KG1 (cell line): ENCODE data around the gene RTL10.
"Not testable (repeated sequence)": the region's sequence is repeated elsewhere in the genome, so short reads cannot be mapped to it uniquely, and the experiment has no call there.

ENCODE experiments used
- DNase-seq: peaks from one replicate; lab custom pipeline; 2025; lab: John Stamatoyannopoulos, UW

The RTL10 gene

GRCh38 chr22:19888131-19888746, 33.6 kb upstream of the RTL10 start:
- DNase-seq, result no peak

- DNase-seq, result no peak
Measured at GRCh38 chr22:19887256-19887985, 32.7 kb upstream of the RTL10 start.

DNA sequence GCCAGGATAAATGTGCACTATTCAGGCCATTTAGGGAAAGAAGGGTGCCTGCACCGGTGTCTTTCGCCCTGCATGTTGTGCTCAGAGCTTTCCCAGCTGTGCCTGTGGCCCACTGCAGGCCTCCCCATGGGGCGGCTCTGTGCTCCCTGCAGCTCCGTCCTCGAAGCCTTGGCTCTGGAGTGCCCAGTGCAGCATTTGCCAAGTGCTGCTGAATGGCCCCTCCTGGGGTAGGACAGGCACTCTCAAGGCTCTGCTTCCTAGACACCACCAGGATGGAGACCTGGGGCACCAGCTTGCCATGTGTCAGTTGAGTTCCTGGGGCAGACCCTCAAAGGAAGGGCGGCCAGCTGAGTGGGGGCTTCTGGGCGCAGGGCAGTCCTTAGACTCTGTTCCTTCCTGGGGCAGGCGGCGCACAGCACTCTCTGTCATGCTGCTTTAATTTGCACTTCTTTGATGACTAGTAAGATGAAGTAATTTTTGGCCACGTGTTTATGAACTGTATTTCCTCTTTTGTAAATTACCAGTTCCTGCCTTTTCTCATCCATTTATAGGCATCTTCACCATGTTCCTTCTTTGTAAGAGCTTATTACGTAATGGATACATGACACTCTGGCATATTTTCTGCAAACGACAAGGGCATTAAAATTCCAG, 32.1 kb upstream of the RTL10 start:
- peak; percentile 60 for DNase-seq

- no peak for DNase-seq
Measured at GRCh38 chr22:19885841-19886592, 31.3 kb upstream of the RTL10 start.

GRCh38 chr22:19884954-19885751, 30.5 kb upstream of the RTL10 start:
- DNase-seq, result no peak

GRCh38 chr22:19884161-19884953, 29.7 kb upstream of the RTL10 start:
- DNase-seq, result no peak

DNA sequence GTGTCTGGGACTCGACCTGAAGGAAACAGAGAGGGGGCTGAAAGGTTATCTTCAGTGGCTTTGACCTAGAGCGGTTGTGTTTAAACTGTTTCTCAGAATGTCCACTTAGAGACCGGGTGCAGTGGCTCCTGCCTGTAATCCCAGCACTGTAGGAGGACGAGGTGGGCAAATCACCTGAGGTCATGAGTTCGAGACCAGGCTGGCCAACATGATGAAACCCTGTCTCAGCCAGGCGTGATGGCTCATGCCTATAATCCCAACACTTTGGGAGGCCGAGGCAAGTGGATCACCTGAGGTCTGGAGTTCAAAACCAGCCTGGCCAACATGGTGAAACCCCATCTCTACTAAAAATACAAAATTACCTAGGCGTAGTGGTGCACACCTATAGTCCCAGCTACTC, 28.8 kb upstream of the RTL10 start:
- DNase-seq, result not testable (repeated sequence)

GRCh38 chr22:19882446-19883381, 28.0 kb upstream of the RTL10 start:
- no peak for DNase-seq

DNA sequence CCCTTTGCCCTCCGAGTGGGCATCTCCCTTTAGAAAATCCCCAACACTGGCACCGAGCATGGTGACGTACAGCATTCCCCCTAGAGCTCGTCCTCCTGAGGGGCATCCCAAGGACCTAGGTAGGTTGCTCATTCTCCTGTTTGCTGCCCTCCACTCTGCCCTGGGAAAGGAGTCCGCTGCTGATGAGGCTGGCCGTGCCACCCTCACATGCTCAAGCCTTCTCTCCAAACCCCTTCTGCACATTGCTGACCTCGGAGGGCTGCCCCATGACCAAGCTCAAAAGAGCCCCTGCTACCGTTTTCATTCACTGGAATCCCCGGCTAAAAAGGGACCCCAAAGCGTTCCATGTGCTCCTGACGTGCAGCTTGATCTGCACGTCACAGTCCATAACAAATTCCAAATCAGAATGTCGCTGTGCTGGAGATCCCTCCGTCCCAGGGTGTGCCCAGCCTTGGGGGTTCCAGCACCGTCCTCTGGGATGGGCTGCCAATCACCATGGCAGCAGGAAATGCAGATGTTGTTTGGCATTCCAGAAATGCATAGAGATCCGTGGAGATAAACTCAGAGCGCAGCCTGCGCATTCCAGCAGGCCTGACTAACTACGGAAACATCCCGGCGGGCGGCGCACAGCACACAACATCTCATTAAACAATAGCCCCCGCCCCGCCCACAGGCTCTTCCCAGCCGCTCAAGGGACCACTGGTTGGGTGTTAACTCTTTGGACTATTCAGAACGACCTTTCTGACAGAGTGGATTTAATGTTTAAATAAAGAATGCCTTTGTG, 26.3 kb upstream of the RTL10 start:
- DNase-seq, result no peak

DNA sequence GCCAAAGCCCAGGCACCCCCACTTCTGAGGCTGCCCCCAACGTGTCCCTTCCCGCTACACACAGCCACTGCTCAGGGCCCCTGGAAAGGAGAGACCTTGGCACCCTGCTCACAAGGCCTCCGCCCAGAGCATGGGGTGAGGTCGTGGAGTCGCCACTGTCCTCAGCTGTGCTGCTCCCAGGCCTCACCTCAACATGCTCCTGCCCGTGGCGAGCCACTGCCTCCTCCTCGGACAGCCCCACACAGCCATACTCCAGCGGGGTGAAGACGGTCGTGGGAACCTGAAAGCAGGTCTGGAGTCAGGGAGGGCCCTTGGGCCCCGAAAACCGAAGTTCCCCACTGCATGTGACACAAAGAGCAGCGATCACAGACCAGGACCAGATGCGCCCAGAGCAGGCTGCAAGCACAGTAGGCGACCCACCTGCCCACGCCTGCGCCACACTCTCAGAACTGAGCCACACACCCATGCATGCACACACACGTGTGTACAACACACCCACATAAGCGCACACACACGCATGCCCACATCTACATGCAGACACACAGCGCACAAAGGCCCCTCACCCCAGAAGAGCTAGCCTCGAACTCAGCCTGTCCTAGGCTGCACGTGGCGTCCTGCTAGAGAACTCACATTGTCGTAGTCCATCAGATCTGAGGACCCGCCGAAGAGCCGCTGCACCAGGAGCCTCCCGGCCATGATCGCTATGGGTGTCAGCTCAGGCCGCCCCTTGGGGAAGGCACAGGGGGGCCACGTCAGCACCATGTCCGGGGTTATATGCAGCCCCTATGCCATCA, 25.5 kb upstream of the RTL10 start:
- DNase-seq, result no peak

GRCh38 chr22:19879643-19879991, 24.9 kb upstream of the RTL10 start:
- DNase-seq, result no peak

- DNase-seq, result no peak
Measured at GRCh38 chr22:19879246-19879570, 24.5 kb upstream of the RTL10 start.

- no peak for DNase-seq
Measured at GRCh38 chr22:19878461-19879245, 24.0 kb upstream of the RTL10 start.

- DNase-seq, result no peak
Measured at GRCh38 chr22:19877626-19878339, 23.1 kb upstream of the RTL10 start.

GRCh38 chr22:19876941-19877625, 22.4 kb upstream of the RTL10 start:
- DNase-seq, result no peak

GRCh38 chr22:19876314-19876940, 21.8 kb upstream of the RTL10 start:
- no peak for DNase-seq
